Amniotic stem cell (primary cell): ENCODE data around the gene ARRB1.

Experiments
- DNase-seq: peaks from one replicate; lab custom pipeline; 2025; lab: John Stamatoyannopoulos, UW

The ARRB1 gene

DNA sequence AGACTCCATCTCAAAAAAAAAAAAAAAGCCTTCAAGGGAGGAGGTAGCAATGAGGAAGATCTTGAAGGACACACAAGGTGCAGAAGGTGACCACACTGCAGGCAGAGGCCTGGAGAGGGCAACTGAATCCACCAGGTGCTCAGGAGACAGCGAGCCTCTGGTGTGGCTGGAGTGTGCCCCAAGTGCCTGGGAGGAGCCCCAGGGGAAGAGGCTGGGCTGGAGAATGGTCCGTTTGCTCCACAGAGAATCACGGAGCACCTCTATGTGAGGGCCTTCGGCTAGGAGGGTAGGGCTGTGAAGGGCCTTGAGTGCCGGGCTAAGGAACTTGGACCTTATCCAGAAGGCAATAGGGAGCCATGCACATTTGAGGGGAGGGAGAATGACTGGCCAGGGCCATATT is 50.3 kb downstream of the ARRB1 start:
- DNase-seq: no peak

GRCh38 chr11:75298976-75299260 is 52.5 kb downstream of the ARRB1 start:
- no peak for DNase-seq

DNA sequence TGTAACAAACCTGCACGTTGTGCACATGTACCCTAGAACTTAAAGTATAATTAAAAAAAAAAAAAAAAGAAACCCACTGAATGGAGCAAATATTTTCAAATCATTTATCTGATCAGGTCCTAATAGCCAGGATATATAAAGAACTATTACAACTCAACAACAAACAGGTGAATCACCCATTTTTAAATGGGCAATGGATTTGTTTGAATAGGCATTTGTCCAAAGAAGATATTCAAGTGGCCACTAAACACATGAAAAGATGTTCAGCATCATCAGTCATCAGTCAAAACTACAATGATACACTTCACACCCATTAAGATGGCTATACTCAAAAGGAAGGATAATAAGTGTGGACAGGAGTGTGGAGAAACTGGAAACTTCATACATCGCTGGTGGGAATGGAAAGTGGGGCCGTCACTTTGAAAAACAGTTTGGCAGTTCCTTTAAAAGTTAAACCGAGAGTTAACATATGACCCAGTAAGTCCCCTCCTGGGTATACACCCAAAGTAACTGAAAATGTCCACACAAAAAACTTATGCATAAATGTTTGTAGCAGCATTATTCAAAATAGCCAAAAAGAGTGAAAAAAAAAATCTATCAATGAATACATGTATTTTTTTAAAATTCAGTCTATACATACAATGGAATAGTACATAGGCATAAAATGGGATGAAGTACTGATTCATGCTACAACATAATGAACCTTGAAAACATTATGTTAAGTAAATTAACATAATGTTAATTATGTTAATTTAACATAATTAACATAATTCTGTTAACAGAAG is 53.1 kb downstream of the ARRB1 start:
- DNase-seq: no peak

DNA sequence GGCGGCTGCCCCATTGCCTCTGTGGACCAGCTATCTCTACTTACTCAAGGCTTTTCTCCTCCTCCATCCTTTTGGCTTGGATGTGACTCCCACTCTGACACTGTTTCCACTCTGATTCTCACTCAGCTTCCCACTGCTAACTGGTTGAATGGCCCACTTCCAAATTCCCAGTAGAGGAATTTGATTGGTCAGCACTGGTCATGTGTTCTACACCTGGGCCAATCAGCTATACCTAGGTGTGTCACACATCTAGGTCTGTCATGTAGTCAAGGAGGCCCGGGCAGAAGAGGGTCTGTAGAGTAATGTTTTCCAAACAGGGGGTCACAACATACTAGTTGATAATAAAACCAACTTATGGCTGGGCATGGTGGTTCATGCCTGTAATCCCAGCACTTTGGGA is 57.6 kb downstream of the ARRB1 start:
- DNase-seq: no peak

- no peak for DNase-seq
Measured at GRCh38 chr11:75292943-75293342, 58.5 kb downstream of the ARRB1 start.

DNA sequence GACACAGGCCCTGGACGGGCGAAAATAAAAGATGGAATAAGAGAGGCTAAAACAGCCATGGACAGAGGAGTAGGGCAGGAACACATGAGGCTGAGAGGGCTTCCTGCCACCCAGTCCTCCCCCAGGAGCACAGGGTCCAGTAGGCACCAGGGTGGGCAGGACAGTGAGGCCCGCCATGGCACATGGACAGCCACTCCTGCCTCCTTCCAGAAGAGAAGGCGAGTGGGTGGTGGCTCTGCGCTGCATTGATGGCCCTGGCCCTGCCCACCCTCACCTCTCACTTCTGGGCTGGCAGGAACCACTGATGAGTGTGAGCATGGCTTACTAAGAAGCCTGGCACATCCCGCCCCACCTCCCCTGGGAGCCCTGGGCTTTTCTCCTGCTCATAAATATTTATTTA is 59.7 kb downstream of the ARRB1 start:
- no peak for DNase-seq

DNA sequence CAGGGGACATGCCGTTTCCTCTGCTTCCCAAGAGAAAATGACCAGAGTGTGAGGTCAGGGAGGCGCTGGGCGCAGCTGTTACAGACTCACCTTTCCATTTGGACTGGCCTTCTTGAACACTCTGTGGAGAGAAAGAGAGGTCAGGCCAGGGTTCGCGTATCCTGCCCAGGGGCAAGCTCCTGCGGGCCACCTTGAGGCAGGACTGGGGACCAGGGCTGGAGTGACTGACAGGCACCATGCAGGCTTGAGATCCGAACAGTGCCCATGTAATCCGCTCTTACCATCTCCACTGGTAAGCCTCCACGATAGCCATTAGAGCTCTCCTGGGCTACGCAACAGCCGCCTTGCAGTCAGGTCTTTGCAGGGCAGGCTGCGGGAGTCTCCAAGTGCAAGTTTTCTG is 61.5 kb downstream of the ARRB1 start:
- no peak for DNase-seq

GRCh38 chr11:75289511-75289760 is 62.0 kb downstream of the ARRB1 start:
- no peak for DNase-seq

GRCh38 chr11:75287579-75287978 is 63.9 kb downstream of the ARRB1 start:
- no peak for DNase-seq

DNA sequence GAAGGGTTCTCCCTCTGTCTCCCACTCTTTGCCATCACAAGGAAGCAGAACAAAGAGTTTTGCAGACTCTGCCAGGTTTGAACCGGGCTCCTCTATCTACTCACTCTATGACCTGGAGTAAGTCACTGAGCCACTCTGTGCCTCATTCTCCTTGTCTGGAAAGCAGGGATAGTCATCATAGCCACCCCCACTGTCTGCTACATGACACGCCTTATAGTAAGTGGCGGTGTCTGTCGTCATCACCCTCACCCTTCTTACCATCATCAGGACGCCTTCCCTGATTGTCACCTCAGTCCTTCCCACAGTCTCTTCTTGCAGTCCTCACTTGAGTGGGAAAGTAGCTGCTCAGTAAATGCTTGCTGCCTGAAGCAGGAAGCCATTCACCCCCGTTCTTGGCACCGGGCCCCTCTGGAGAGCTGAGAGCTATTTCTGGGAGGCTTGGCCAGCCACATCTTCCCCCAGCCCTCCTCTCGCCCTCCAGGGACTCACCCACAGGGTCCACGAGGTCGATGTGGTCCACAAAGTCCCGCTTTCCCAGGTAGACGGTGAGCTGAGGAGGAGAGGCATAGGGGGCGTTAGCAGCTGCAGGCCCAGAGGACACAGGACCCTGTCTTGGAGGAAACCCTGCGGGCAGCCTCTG is 64.5 kb downstream of the ARRB1 start:
- DNase-seq: no peak

GRCh38 chr11:75285776-75286360 is 65.6 kb downstream of the ARRB1 start:
- no peak for DNase-seq

- no peak for DNase-seq
Measured at GRCh38 chr11:75283391-75283931, 68.0 kb downstream of the ARRB1 start.

- no peak for DNase-seq
Measured at GRCh38 chr11:75281469-75282095, 69.9 kb downstream of the ARRB1 start.

- DNase-seq: no peak
Measured at GRCh38 chr11:75280770-75281468, 70.5 kb downstream of the ARRB1 start.

- peak; percentile 21 for DNase-seq
Measured at GRCh38 chr11:75280227-75280701, 71.2 kb downstream of the ARRB1 start.

DNA sequence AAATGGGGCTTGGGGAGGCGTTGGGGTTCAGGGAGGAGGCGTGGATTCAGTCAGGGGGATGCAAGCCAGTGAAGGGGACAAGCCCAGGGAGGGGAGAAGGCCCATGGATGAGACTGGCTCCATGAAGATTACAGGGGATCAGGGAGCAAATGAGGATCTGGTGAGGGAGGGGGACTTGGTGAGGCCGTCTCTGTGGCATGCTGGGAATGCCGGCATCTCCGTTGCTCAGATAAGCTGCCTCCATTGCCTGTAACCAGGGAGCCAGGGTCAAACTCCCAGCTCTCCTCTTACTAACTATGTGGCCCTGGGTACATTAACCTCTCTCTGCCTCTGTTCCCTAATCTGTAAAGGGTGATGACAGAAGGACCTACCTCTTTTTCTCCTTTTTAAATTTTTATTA is 72.2 kb downstream of the ARRB1 start:
- no peak for DNase-seq

DNA sequence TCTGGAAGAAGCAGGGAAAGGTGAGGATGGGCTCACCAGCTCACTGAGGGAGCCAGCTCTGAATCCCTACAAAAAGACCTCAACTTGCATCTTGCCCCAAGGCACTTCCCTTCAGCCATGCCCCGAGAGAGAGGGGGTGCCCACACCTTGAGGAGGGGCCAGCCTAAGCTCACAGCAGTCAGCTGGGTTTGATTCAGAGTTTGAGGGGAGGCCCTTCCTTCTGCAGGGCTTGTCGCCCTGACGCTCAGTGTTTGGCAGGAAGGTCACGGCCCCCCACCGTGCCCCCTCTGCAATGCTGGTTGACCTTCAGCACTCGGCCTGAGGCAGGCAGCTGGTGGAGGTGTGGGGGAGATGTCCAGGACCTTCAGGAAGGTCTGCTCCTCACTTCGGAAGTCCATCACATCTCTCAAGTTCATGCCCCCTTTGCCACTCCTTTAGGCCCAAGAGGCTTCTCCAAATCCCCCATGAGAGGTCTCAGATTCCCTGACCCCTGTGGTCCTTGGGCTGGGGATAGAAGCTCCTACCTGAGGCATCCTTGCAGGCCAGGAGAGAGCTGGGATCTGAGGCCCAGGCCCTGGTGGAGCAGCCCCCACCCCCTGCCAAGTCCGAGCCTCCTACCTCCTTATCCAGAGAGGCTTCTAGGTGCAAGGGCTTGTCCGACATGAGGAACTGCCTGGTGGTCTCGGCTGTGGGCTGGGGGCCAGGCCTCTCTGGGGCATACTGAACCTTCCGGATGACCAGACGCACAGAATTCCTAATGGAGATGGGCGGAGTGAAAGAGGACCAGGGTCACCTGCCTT is 73.3 kb downstream of the ARRB1 start:
- DNase-seq: no peak

DNA sequence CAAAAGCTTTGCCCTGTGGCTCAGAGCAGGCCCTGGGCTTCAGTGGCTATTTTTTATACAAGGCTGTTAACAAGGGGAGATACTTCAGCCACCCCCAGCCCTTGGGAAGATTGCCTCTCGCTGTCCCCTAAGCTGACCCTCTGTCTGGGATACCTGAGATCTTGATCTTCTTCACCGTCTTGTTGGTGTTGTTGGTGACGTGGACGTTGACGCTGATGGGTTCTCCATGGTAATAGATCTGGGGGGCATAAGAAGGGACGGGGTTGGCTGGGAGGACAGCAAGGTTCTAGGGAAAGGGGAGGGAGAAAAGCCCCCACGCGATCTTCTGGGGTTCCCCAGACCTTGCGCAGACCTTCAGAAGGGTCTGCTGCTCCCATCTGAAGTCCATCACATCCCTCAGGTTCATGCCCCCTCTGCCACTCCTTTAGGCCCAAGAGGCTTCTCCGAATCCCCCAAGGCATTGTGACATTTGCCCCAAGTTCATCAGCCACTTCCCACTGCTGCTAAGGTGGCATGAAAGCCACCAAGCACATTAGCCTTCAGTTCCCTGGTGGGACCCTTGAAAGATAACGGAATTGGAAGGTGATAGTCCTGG is 74.2 kb downstream of the ARRB1 start:
- no peak for DNase-seq

- DNase-seq: no peak
Measured at GRCh38 chr11:75276686-75277085, 74.8 kb downstream of the ARRB1 start.

GRCh38 chr11:75276186-75276585 is 75.3 kb downstream of the ARRB1 start:
- DNase-seq: no peak

DNA sequence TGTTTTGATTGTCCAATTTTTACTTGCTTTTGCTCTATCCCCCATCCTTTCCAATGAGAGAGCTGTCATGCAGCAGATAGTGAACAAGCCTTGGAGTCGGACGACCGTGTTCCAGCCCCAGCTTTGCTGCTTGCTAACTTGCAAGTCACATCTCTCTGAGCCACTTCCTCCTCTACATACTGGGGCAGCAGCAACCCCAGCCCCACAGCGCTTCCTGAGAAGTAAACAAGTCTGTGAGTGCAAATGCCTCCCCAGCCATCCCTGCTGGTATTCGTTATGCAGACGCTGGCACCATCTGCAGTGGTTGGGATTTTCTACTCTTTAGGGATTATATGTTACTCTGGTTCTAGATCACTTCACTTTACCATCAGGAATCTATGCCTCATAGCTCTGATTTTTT is 75.9 kb downstream of the ARRB1 start:
- DNase-seq: no peak
